DMS153 (cell line): ENCODE data around the gene EDNRA.
"Not testable (repeated sequence)": the region's sequence is repeated elsewhere in the genome, so short reads cannot be mapped to it uniquely, and the experiment has no call there.

Experiments used
- DNase-seq: peaks from one replicate; lab custom pipeline; 2025; lab: John Stamatoyannopoulos, UW

Gene EDNRA

DNA sequence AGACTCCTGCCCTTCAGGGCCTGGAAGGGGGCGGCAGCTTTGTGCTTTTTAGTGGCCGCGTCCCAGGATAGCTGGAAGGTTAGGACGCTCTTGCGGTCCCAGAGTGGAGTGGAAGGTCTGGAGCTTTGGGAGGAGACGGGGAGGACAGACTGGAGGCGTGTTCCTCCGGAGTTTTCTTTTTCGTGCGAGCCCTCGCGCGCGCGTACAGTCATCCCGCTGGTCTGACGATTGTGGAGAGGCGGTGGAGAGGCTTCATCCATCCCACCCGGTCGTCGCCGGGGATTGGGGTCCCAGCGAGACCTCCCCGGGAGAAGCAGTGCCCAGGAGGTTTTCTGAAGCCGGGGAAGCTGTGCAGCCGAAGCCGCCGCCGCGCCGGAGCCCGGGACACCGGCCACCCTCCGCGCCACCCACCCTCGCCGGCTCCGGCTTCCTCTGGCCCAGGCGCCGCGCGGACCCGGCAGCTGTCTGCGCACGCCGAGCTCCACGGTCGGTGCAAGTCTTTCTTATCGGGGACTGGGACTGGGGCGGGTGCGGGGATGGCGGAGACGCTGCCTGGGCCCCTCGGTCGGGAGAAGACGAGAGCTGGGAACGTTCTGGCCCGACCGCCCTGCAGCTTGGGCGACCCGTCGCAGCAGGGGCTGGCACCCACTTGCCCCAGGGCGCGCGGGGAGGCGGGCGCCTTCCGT is at the start of gene EDNRA:
TSS of gene EDNRA (plus strand) at position 207 of the 686 bp plus-strand sequence. CDS start 4,585 bp downstream, outside the sequence.
- DNase-seq: no peak

DNA sequence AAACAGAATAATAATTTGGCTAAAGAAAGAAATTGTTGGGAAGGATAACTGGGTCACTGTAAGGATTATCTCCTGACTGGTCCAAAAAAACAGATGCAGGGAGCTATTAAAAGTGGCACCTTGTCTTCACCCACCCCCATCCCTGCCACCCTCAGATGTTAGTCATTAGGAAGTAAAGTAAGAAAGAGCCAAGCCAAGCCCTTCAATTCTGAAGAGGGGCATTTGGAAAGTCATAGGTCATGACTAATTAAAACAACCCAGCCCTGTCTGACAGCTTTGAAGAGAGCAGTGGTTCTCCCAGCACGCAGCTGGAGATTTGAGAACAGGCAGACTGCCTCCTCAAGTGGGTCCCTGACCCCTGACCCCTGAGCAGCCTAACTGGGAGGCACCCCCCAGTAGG is 46.5 kb upstream of the EDNRA start:
- DNase-seq: not testable (repeated sequence)

DNA sequence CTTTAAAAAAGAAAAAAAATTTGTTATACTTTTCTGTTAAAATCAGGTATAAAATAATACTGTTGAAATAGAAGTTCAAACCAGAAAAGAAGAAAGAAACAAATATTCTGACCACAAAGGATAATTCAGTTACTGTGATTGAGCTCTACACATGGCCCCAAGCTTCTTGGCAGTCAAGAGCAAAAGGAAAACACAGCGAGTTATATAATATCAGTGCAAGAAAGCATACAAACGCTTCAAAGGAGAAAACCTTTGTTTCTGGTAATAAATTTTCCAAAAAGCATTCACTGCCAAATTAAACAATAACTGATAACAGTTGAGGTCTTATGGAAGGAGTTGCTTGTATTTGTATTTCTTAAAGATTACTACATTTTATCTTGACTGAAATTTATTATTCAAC is 40.5 kb upstream of the EDNRA start:
- DNase-seq: no peak

DNA sequence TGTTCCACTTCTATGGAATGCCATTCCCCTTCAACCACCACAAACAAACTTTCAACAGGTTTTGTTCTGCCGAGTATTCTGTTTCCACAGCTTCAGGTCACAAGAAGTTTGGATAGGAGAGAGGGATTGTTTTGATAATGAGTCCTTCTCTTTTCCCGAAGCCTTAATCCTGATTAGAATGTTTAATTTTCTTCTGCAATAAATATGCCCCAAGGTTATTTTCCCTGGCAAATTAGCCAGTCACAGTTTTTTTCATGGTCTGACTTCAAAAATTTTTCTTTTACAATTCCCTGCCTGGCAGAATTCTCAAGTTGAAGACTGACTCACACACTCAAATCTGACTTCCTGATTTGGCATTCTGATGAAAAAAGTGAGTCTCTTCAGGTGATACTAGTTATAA is 33.1 kb upstream of the EDNRA start:
- DNase-seq: no peak

DNA sequence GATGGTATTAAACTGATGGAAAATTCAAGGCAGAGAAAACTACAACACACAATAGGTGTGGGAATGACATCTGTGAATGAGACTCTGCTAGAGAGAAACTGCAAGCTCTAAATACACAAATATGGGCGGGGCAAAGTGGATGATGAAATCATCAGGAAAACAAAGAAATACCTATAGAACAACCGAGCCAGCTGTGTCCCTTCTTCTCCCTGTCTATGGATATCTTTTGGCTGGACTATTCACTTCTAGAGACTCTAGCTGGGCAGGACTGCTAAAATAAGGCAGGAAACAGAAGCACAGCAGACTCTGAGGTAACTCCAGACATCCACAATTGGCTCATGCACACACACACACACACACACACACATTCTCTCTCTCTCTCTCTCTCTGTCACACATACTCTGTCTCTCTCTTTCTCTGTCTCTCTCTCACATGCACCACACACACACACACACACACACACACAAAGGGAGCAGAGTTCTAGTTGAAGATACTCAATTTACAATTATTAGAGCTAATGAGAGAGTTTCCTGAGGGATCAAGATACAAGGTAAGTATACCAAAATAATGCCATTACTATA is 27.2 kb upstream of the EDNRA start:
- DNase-seq: no peak

DNA sequence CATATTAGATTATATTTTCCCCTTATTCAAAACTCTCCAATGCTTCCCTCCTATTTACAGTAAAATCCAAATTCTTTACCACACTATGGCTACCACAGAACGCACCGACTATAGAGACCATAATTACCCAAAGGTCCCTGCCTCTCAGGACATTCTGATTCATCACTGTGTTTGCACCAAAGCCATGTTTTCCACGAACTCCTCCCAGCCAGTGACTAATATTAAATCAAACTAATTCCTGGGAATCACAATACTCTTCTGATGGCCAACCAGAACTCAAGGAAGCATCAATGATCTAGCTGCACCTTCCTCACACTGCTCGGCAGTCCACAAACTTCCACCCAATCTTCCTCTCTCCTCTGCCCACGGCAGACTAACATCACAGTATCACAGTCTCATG is 24.2 kb upstream of the EDNRA start:
- no peak for DNase-seq

DNA sequence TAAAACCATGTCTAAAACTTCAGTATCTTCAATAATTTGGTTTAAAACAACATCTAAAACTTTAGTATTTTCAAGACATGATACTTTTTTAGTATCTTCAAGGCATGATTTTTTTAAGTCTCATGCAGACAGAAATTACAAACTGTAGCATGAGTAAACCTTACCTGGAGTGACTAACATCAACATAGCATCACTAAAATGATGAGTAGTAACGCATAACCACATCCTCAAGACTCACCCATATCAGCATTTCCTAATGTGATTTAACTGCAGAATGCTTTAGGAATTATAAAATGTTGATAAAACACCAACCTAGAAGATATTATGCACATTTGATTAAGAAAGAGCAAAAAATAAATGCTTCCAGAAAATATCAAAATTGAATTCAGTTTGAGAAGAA is 19.7 kb upstream of the EDNRA start:
- no peak for DNase-seq

DNA sequence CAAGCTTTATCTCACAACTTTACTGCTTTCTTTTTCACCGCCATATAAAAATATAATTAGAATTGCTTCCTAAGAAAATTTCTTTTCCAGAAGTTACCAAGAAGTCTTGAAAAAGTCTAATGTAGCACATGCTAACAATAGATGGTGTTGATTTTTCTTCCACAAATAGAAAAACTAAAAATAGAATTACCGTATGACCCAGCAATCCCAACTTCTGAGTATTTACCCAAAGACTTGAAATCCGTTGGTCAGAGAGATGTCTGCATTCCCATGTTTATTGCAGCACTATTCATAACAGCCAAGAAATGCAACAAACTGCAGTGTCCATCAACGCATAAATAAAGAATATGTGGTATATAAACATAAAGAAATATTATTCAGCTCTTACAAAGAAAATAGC is 17.8 kb upstream of the EDNRA start:
- DNase-seq: no peak

DNA sequence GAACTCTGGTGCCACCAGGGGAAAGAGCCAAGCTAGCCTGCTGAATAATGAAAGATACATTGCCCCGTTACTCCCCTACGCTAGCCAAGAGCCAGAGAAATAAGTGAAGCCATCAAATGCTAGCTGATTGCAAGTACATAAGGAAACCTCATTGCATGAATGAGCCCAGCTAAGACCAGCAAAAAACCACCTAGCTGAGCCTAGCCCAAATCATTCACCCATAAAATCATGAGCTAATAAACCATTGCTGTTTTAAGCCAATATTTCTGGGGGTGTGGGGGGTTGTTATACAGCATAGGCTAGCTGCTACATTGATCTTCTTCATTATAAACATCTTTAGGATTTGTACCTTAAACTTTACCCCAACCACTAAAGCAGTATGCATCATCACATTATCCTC is 15.4 kb upstream of the EDNRA start:
- no peak for DNase-seq

DNA sequence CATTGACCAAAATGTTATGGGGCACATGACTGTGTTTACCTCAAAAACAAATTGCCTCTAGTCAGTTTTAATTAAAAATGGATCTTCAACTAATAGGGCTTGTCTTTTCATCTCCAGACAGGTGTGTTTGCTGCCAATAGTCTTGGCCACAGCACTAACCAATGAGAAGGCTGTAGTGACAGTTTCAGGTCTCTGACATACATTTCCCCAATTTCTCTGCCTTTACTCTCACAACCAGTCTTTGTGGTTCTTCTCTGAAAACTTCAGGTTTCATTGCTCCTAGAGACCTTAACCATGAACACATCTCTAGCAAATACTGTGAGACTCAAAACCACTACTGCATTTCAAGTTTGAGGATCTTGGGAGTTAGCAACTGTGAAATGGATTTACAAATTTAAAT is 3.5 kb upstream of the EDNRA start:
- no peak for DNase-seq

DNA sequence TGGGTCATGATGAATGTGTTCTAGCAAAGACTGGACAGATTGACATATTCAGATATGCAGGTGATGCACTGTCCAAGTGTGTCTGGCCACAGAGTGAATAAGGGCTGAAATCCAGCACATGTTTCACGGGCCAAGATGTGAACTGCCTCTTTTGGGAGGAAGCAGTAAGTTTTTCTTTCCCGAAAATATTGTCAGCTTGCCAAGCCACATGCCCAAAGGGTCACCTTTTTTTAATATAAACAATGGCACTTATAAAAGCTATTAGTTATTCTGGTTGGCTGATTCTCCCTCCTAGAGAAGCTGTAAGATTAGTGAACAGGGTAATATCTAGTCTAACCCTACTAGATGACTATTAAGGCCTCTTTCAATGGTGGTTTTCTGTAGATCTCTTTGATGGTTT is 1.5 kb upstream of the EDNRA start:
- no peak for DNase-seq

DNA sequence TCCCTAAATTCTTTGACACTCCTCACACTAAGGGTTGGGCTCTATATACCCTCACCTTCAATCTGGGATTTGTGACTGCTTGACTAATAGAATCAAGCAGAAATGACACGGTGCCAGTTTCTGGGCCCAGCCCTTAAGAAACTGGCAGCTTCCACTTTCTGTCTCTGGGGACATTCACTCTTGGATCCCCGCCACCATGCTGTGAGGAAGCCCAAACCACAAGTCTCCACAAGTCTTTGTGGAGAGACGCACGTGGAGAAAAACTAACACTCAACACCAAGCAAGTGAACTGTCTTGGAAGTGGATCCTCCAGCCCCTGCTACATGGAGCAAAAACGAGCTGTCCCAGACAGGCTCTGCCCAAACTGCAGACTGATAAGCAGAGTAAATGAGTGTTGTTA is 1.1 kb upstream of the EDNRA start:
- no peak for DNase-seq

DNA sequence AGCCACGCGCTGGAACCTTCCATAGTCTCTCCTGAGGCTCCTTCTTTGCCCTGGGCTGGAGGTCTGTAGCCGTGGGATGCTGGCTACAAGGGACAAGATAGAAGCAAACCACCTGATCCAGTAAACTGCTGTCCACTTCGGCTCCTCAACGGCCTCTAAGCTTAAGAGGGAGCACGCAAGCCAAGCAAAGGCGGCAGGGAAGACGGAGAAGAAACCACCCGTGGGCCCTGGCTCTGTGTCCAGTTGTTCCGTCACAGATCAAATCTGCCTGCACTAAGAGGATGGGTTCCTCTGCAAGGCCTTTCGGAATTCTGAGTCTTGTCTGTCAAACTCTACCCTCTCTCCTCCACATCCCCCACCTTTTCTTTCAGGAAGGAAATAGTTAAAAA is 401 bp upstream of the EDNRA start:
- no peak for DNase-seq

DNA sequence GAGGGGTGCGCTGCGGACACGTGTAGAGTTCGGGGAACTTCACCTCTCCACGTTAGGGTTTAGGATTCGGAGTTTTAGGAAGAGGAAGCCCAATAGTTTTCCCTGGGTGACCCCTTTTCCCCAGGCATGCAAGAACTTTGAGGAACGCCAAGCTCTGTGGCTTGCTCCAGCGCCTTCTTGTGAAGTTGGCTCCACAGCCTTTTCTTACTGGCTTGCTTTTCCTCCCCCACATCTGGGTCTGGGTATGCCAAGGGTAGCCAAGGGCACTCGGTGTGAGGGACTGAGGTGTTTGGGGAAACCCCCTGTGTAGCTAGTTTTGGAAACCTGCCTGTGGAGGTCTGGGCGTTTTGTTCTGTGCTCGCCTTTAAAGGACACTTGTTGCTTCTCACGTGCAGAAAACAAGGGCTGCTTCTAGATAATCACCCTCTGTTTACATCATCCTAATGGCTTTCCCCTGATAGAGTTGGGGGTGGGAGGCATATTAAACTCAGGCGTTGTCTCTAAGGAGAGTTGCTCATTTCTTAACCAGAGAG is 746 bp downstream of the EDNRA start:
- no peak for DNase-seq

DNA sequence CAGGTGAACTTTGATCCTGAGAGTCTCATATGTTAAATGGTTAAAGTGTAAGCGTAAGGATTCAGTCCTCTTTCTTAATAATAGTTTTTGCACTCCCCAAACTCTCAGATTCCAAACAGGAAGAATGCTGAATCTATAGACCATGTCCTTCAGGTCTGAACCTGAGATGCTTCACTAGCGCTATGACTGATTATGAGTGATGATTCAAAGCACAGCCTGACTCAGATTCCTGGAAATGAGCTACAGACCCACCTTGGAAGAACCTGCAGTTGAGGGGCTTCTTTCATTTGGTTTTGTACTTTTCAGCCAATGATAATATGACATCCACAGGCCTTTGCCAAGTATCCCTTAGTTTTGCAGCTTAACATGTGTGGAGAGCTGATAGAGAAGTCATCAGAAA is 1.4 kb downstream of the EDNRA start:
- no peak for DNase-seq

DNA sequence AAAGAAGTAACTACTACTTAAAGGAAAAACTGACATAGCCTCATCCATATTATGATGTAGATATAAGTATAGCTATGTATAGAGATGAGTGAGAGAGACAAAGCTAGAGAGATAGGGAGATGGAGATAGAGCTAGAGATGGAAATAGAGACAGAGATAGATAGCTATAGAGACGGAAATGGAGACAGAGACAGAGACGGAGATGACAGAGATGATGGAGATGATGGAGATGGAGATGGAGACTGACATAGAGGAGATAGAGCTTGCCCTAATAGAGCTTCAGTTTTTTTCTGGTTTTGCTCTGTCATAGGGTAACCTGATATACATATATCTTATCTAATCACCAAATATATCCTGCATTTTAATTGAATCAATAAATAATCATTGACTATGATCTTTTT is 4.3 kb downstream of the EDNRA start:
- DNase-seq: no peak

DNA sequence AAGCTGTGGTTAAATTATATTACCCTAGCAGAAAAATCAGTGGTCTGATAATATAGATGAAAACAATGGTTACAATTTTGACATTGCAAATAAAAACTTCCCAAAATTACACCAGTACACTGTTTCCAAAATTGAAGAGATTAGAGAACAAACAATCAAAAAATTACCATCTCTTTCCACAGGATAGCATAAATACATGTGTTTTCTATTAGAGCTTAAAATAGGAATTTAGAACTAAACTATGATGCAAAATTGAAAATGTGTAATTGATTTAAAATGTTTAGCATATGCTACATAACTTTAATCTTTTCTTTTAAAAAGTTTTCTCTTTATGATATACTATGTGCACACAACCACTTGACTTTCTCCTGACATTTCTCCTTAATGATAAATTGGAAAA is 6.7 kb downstream of the EDNRA start:
- DNase-seq: no peak

DNA sequence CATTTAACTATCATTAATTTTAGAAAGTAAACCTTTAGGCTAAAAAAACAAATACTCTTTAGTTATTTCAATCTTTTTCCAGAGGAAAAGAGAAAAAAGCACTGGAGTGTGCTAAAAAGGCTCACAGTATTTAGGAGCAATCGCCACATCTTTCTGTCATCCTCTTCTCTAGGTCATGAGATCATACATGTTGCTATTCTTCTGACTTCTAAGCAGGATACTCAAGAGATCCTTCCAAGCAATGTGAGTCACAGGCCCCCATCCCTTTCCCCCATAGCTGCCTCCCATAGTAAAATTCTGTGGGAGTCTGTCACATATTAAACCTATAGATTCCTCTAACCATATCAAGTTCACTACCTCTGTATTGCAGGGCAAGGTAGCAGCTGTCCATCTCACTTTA is 7.7 kb downstream of the EDNRA start:
- DNase-seq: no peak

DNA sequence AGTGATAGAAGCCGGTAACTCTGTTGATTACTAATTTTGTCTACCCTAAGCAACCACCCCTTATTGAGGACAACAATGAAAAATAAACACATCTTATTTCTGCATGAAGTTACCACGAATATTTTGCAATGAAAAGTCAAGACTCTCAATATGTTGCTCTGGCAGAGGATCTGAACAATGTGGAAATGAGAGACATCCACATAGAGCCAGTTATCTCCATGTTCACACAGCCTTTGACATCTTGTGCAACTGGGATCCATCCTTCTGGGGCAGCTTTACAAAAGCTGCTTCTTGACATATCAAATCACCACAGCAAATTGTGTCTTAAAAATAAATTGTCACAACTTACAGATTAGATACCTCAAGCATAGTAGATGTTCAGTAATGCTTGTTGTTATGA is 10.2 kb downstream of the EDNRA start:
- no peak for DNase-seq

DNA sequence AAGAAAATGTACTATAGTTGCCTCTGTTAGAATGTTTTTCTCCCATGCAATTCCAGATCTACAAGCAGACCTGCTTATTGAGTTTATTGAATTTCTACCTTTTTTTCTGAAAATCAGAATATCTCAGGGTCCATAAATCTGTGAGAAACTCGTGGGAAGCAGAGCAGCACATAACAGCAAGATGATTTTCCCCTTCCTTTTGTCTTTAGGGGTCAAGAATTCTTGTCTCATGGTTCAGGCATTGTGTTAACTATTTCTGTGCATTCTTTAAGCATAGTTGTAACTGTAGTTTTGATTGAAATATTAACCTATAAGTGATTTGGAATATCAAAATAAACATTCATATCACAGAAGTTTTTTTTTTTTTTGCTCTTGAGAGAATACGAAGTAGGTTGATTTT is 11.4 kb downstream of the EDNRA start:
- DNase-seq: no peak

DNA sequence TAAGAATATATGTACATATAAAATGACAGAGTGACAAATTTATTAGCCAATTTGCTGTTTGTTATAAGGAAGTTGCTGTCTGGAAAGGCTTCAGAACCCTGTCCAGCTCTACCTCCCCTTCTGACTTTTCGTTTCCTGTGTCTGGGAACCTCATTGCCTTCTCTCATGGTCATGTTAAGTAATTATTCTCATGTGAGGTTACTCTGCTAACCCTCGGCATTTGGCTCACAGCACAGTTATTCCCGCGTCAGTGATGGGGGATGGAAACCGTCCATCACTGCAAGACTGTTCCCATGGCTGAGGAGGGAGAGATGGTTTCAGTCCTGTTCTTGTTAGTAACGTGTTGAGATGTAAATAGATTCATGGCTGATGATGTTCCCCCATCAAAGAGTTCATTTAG is 11.9 kb downstream of the EDNRA start:
- DNase-seq: no peak

DNA sequence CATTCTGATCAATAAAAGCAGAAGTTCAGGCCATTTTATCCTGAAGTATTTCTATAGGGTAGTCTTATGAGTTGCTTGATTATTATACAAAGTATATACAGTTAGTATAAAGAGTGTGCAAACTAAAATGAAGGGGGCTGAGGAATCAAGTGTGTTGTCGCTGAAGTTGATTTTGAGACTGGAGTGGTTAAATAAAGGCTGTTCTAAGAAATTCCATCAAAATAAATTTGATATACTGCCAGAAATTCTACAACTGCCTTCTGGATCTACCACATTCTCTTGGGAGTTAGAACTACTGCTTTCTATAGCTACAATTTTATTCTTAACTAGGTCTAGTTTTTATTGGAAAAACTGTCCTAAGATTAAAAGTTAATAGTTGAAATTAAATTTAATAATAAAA is 12.4 kb downstream of the EDNRA start:
- DNase-seq: no peak

DNA sequence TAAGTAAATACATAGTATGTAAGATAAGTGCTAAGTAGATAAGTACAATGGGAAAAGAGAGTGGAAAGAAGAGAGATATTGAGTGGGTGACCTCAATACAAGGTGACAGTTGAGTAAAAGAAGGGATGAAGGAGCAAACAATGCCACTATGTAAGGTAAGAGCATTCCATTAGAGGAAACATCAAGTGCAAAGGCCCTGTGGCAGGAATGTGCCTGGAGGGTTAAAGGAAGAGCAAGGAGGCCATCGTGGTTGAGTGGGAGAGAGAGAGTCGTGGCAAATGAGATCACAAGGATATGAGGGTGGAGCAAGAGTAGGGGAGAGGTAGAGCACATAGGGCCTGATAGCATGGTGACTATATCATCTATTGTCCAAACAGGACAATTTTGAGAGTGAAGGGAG is 13.4 kb downstream of the EDNRA start:
- no peak for DNase-seq

DNA sequence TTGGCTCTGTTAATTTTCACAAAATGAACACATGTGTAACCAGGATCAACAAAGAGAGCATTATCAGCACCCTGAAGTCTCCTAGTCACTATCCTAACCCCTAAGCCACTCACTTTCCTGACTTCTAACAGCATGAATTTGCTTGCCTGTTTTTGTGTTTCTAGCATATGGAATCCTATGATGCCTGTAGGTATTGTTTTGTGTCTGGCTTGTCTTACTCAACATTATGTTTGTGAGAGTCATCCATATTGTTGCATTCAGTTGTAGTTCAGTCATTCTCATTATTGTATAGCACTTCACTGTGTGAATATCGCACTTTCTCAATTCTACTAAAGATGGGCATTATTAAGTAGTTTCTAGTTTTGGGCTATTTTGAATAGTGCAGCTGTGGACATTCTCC is 15.6 kb downstream of the EDNRA start:
- DNase-seq: no peak
